ENCODE data around the gene LCMT1.

LCMT1 gene

DNA sequence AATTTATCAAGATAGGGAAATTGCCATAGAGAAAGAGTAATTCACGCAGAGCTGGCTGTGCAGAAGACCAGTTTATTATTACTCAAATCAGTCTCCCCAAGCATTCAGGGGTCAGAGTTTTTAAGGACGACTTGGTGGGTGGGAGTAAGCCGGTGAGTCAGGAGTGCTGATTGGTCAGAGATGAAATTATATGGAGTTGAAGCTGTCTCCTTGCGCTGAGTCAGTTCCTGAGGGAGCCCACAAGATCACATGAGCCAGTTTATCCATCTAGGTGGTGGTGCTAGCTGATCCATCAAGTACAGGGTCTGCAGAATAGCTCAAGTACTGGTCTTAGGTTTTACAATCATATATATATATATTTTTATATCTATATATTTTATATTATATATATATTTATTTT lies 99.2 kb downstream of the LCMT1 start:
- Histone ChIP-seq H3K9me3 (ENCODE audit: insufficient read depth, low read depth, low read length) (no peaks in the 10 kb centered on the region), H3K4me3 (ENCODE audit: low read length) (no peak overlapping the region), H3K27ac (ENCODE audit: low read depth, low read length) (no peak overlapping the region), H3K9ac (ENCODE audit: low read depth, low read length) (no peak overlapping the region), H3K4me1 (ENCODE audit: insufficient read depth, low read length) (no peaks in the 10 kb centered on the region), H3K36me3 (ENCODE audit: insufficient read depth, low read length) (no peaks in the 10 kb centered on the region), H3K27me3 (ENCODE audit: insufficient read depth, low read length) (no peaks in the 10 kb centered on the region)
- 77% methylated on average over 4 of the region's 4 CpGs for WGBS

GRCh38 chr16:25212636-25213035 lies 101.1 kb downstream of the LCMT1 start:
- Histone ChIP-seq H3K27me3 (ENCODE audit: insufficient read depth, low read length) (no peaks in the 10 kb centered on the region), H3K4me3 (ENCODE audit: low read length) (no peak overlapping the region), H3K27ac (ENCODE audit: low read depth, low read length) (no peak overlapping the region), H3K36me3 (ENCODE audit: insufficient read depth, low read length) (no peaks in the 10 kb centered on the region), H3K4me1 (ENCODE audit: insufficient read depth, low read length) (no peaks in the 10 kb centered on the region), H3K9me3 (ENCODE audit: insufficient read depth, low read depth, low read length) (no peaks in the 10 kb centered on the region), H3K9ac (ENCODE audit: low read depth, low read length) (no peak overlapping the region)
- 84% methylated on average over 2 of the region's 2 CpGs for WGBS

DNA sequence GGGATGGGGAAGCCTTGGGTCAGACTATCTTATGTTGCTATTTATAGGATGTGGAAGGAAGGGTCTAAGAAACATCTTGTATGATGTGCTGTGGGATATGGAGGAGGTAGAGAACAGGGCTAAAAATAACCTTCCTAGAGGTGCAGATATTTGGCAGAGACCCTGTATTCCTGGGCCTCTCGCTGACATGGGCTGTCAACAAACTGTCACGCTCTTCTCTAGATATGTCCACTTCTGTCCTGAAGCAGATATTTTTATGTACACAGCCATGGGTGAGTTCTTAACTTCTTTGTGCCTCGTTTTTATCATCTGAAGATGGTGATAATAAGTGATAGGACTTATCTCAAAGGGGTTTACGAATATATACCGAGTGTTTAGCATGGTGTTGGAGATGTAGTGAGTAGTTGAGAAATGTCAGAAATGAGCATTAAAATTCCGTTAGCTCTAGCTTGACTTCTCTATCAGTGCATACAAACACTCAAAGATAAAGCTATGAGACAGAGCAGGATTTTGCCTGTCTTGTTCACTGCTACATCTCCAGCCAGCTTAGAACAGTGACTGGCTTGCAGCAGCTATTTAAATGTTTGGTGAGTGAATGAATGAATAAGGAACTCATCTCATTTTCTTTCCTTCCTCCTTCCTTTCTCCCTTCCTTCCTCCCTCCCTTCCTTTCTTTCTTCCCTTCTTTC lies 102.3 kb downstream of the LCMT1 start:
- no peak overlapping the region for H3K9ac ChIP-seq (ENCODE audit: low read depth, low read length)
- H3K4me3 ChIP-seq (ENCODE audit: low read length), result no peak overlapping the region
- no peaks in the 10 kb centered on the region for H3K9me3 ChIP-seq (ENCODE audit: insufficient read depth, low read depth, low read length)
- WGBS, result 79% methylated on average over 6 of the region's 6 CpGs
- no peaks in the 10 kb centered on the region for H3K4me1 ChIP-seq (ENCODE audit: insufficient read depth, low read length)
- no peaks in the 10 kb centered on the region for H3K36me3 ChIP-seq (ENCODE audit: insufficient read depth, low read length)
- no peaks in the 10 kb centered on the region for H3K27me3 ChIP-seq (ENCODE audit: insufficient read depth, low read length)
- no peak overlapping the region for H3K27ac ChIP-seq (ENCODE audit: low read depth, low read length)

DNA sequence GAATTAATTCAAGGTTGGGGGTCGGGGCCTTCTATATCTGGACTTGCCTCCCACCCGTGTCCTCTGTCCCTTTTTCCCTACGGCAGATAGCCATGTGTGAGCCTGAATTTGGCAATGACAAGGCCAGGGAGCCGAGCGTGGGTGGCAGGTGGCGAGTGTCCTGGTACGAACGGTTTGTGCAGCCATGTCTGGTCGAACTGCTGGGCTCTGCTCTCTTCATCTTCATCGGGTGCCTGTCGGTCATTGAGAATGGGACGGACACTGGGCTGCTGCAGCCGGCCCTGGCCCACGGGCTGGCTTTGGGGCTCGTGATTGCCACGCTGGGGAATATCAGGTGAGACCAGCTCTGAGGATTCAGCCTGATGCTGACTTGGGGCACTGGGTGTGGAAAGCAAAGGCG lies 105.6 kb downstream of the LCMT1 start:
- Histone ChIP-seq H3K9me3 (ENCODE audit: insufficient read depth, low read depth, low read length) (no peaks in the 10 kb centered on the region), H3K27ac (ENCODE audit: low read depth, low read length) (no peak overlapping the region)
- 93% methylated on average over 17 of the region's 17 CpGs for WGBS

DNA sequence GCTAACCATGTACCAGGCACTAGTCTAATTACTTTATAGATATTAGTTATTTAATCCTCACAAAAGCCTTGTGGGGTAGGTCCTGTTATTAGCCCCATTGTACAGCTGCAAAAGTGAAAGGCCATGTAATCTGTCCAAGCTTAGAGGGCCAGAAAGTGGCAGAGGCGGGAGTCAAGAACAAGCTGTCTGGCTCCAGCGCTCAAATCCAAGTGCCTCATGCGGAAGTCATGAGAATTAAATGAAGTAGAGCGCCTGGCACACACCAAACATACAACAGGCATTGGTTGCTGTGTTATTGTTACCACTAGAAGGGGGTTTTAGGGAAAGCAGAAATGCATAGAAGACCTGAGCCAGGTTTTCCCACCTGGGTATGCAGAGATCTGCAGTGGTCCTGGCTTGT lies 106.4 kb downstream of the LCMT1 start:
- Histone ChIP-seq H3K36me3 (ENCODE audit: insufficient read depth, low read length) (no peaks in the 10 kb centered on the region), H3K4me3 (ENCODE audit: low read length) (no peak overlapping the region), H3K9ac (ENCODE audit: low read depth, low read length) (no peak overlapping the region), H3K4me1 (ENCODE audit: insufficient read depth, low read length) (no peaks in the 10 kb centered on the region), H3K9me3 (ENCODE audit: insufficient read depth, low read depth, low read length) (no peaks in the 10 kb centered on the region), H3K27me3 (ENCODE audit: insufficient read depth, low read length) (no peaks in the 10 kb centered on the region), H3K27ac (ENCODE audit: low read depth, low read length) (no peak overlapping the region)
- WGBS, result 94% methylated on average over 4 of the region's 4 CpGs

More for the DNA sequence above, 105.6 kb downstream of the LCMT1 start:
- H3K9ac ChIP-seq (ENCODE audit: low read depth, low read length), result no peak overlapping the region
- no peaks in the 10 kb centered on the region for H3K27me3 ChIP-seq (ENCODE audit: insufficient read depth, low read length)
- no peak overlapping the region for H3K4me3 ChIP-seq (ENCODE audit: low read length)
- H3K4me1 ChIP-seq (ENCODE audit: insufficient read depth, low read length), result no peaks in the 10 kb centered on the region
- H3K36me3 ChIP-seq (ENCODE audit: insufficient read depth, low read length), result no peaks in the 10 kb centered on the region

- Histone ChIP-seq H3K36me3 (ENCODE audit: insufficient read depth, low read length) (no peaks in the 10 kb centered on the region), H3K9me3 (ENCODE audit: insufficient read depth, low read depth, low read length) (no peaks in the 10 kb centered on the region), H3K27me3 (ENCODE audit: insufficient read depth, low read length) (no peaks in the 10 kb centered on the region), H3K4me3 (ENCODE audit: low read length) (no peak overlapping the region), H3K4me1 (ENCODE audit: insufficient read depth, low read length) (no peaks in the 10 kb centered on the region), H3K27ac (ENCODE audit: low read depth, low read length) (no peak overlapping the region), H3K9ac (ENCODE audit: low read depth, low read length) (no peak overlapping the region)
- 93% methylated on average over 3 of the region's 3 CpGs for WGBS
Measured at GRCh38 chr16:25219070-25219737, 107.7 kb downstream of the LCMT1 start.

DNA sequence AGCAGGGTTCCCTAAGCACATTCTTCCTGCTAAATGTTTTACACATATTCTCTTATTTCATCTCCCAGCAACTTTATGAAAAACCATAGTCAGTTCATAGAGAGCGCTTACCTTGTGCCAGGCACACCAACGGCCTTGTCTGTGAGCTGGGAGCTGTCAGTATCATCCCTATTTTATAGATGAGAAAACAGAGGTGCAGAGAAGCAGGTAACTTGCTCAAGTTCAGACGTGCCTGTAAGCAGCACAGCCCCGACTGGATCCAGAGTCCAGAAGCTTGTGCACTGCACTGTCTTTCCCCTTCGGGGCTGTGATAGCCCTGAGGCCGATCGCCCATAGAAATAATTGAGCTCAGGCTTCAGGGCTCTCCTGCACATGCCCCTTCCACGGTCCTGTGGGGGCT lies 111.4 kb downstream of the LCMT1 start:
- no peaks in the 10 kb centered on the region for H3K4me1 ChIP-seq (ENCODE audit: insufficient read depth, low read length)
- 89% methylated on average over 8 of the region's 8 CpGs for WGBS
- H3K27ac ChIP-seq (ENCODE audit: low read depth, low read length), result no peak overlapping the region

DNA sequence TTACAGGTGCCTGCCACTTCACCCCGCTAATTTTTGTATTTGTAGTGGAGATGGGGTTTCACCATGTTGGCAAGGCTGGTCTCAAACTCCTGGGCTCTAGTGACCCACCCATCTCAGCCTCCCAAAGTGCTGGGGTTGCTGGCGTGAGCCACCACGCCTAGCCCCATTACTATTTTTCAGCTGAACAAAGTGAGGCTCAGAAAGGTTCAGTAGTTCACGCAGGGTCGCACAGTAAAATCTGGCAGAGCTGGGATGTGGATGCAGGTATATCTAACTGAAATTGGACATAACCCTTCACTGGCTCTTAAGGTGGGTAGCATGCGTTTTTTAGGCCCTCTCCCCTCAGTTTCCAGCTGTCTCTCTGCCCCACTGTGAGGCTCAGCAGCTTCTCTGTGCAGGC lies 112.4 kb downstream of the LCMT1 start:
- H3K27ac ChIP-seq (ENCODE audit: low read depth, low read length), result no peak overlapping the region
- H3K27me3 ChIP-seq (ENCODE audit: insufficient read depth, low read length), result no peaks in the 10 kb centered on the region
- H3K4me3 ChIP-seq (ENCODE audit: low read length), result no peak overlapping the region
- H3K36me3 ChIP-seq (ENCODE audit: insufficient read depth, low read length), result no peaks in the 10 kb centered on the region
- H3K4me1 ChIP-seq (ENCODE audit: insufficient read depth, low read length), result peaks cover 4% of the 10 kb centered on the region; the same call in 1 of the 2 replicates
- H3K9ac ChIP-seq (ENCODE audit: low read depth, low read length), result no peak overlapping the region
- WGBS, result 93% methylated on average over 6 of the region's 6 CpGs
- H3K9me3 ChIP-seq (ENCODE audit: insufficient read depth, low read depth, low read length), result no peaks in the 10 kb centered on the region

More for the DNA sequence above, 111.4 kb downstream of the LCMT1 start:
- no peak overlapping the region for H3K4me3 ChIP-seq (ENCODE audit: low read length)
- H3K27me3 ChIP-seq (ENCODE audit: insufficient read depth, low read length), result no peaks in the 10 kb centered on the region
- no peak overlapping the region for H3K9ac ChIP-seq (ENCODE audit: low read depth, low read length)
- no peaks in the 10 kb centered on the region for H3K36me3 ChIP-seq (ENCODE audit: insufficient read depth, low read length)
- no peaks in the 10 kb centered on the region for H3K9me3 ChIP-seq (ENCODE audit: insufficient read depth, low read depth, low read length)

DNA sequence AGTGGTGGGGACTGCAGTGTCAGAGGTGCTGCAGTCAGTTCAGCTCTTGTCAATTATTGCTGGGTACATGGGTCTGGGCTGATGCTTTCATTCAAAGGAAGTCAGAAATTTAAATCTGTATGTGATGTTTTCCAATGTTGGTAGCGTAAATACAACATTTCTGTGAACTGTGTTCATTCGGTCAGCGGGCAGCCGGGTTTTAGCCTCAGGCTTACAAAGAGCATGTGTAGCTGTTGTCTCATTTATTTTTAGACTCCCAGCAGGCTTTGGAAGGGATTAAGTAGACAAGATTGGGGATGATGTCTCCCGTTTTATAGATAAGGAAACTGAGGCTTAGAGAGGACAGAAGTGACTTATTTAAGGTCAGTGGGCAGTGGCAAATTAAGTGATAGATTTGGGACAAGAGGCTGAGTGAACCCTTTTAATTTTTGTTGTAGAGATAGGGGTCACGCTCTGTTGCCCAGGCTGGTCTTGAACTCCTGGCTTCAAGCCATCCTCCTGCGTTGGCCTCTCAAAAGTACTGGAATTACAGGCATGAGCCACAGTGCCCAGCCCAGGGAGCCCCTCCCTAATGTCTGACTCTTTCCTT lies 113.3 kb downstream of the LCMT1 start:
- Histone ChIP-seq H3K27ac (ENCODE audit: low read depth, low read length) (no peak overlapping the region), H3K27me3 (ENCODE audit: insufficient read depth, low read length) (no peaks in the 10 kb centered on the region), H3K4me3 (ENCODE audit: low read length) (no peak overlapping the region), H3K9me3 (ENCODE audit: insufficient read depth, low read depth, low read length) (no peaks in the 10 kb centered on the region), H3K4me1 (ENCODE audit: insufficient read depth, low read length) (peaks cover 4% of the 10 kb centered on the region; the same call in 1 of the 2 replicates), H3K36me3 (ENCODE audit: insufficient read depth, low read length) (no peaks in the 10 kb centered on the region), H3K9ac (ENCODE audit: low read depth, low read length) (no peak overlapping the region)
- WGBS, result 94% methylated on average over 7 of the region's 7 CpGs

All from HUES64 (cell line).